Uterus (tissue), 2 donors: Measurements from ENCODE around the gene CCDC91.

ENCODE experiments used
- CTCF ChIP-seq, 4 experiments: fragments of 200-600 bp in 2 of 4; fragments of 450-650 bp in 2 of 4; sonication (generic) in 2 of 4; IDR thresholded peaks; one replicate each; pipeline ENCODE4 v1.5.1; 2016 to 2019; ENCODE audit warnings: antibody characterized with exemption in 4 of 4, mild to moderate bottlenecking in 2 of 4, moderate library complexity in 1 of 4
- POLR2A ChIP-seq, 2 donors: fragments of 450-650 bp; IDR thresholded peaks; one replicate each; pipeline ENCODE4 v1.6.1; 2016; ENCODE audit warnings: antibody characterized with exemption in 2 of 2, mild to moderate bottlenecking in 1 of 2, moderate library complexity in 1 of 2

- TF ChIP-seq CTCF (IDR thresholded peaks at IDR 0.05), result no peak
- no peak for TF ChIP-seq POLR2A (IDR thresholded peaks at IDR 0.05)
These were observed 79.6 kb downstream of the CCDC91 start for GRCh38 chr12:28269851-28270250.
